ENCODE measurements around the gene TXNL4A.

The TXNL4A gene

GRCh38 chr18:79989195-79989497, 783 bp upstream of the TXNL4A start:
- peak overlapping the region; percentile 59 to 86 for H3K4me3 ChIP-seq (ENCODE audit: low read depth in 1 of 2, low read length in 2 of 2)
- no peaks in the 10 kb centered on the region for H3K27me3 ChIP-seq (ENCODE audit: control insufficient read depth in 1 of 2, insufficient read depth in 2 of 2, low read length in 2 of 2)
- peak overlapping the region; percentile 98 for H3K27ac ChIP-seq (ENCODE audit: low read depth, low read length)
- peak overlapping the region; percentile 94 for H3K9ac ChIP-seq (ENCODE audit: low read length)
- no peaks in the 10 kb centered on the region for H3K9me3 ChIP-seq (ENCODE audit: low read length)
- H3K36me3 ChIP-seq (ENCODE audit: insufficient read depth, low read length) = peaks cover 4% of the 10 kb centered on the region
- peaks cover 17% of the 10 kb centered on the region for H3K4me1 ChIP-seq (ENCODE audit: insufficient read depth, low read length)

- peak overlapping the region; percentile 98 for H3K27ac ChIP-seq (ENCODE audit: low read depth, low read length)
- H3K9ac ChIP-seq (ENCODE audit: low read length) = peak overlapping the region; percentile 26
- peaks cover 17% of the 10 kb centered on the region for H3K4me1 ChIP-seq (ENCODE audit: insufficient read depth, low read length)
- H3K27me3 ChIP-seq (ENCODE audit: control insufficient read depth in 1 of 2, insufficient read depth in 2 of 2, low read length in 2 of 2) = no peaks in the 10 kb centered on the region
- H3K4me3 ChIP-seq (ENCODE audit: low read depth in 1 of 2, low read length in 2 of 2) = peak overlapping the region; percentile 59 to 86
- no peaks in the 10 kb centered on the region for H3K9me3 ChIP-seq (ENCODE audit: low read length)
- peaks cover 4% of the 10 kb centered on the region for H3K36me3 ChIP-seq (ENCODE audit: insufficient read depth, low read length)
Measured at GRCh38 chr18:79988071-79988450, 302 bp downstream of the TXNL4A start.

GRCh38 chr18:79987566-79987965, 797 bp downstream of the TXNL4A start:
- Histone ChIP-seq H3K27ac (ENCODE audit: low read depth, low read length) (peak overlapping the region; percentile 98), H3K4me3 (ENCODE audit: low read depth in 1 of 2, low read length in 2 of 2) (peak overlapping the region; percentile 59 to 86), H3K4me1 (ENCODE audit: insufficient read depth, low read length) (peaks cover 17% of the 10 kb centered on the region), H3K9me3 (ENCODE audit: low read length) (no peaks in the 10 kb centered on the region), H3K36me3 (ENCODE audit: insufficient read depth, low read length) (peaks cover 4% of the 10 kb centered on the region), H3K27me3 (ENCODE audit: control insufficient read depth in 1 of 2, insufficient read depth in 2 of 2, low read length in 2 of 2) (no peaks in the 10 kb centered on the region), H3K9ac (ENCODE audit: low read length) (peak overlapping the region; percentile 26)

- no peak overlapping the region for H3K27ac ChIP-seq (ENCODE audit: low read depth, low read length)
- no peaks in the 10 kb centered on the region for H3K9me3 ChIP-seq (ENCODE audit: low read length)
- H3K27me3 ChIP-seq (ENCODE audit: control insufficient read depth in 1 of 2, insufficient read depth in 2 of 2, low read length in 2 of 2) = no peaks in the 10 kb centered on the region
- H3K4me3 ChIP-seq (ENCODE audit: low read depth in 1 of 2, low read length in 2 of 2) = peak overlapping the region in 1 of 2 donors; percentile 86
- H3K36me3 ChIP-seq (ENCODE audit: insufficient read depth, low read length) = peaks cover 4% of the 10 kb centered on the region
- H3K4me1 ChIP-seq (ENCODE audit: insufficient read depth, low read length) = peaks cover 17% of the 10 kb centered on the region
- peak overlapping the region; percentile 26 for H3K9ac ChIP-seq (ENCODE audit: low read length)
Measured at GRCh38 chr18:79986726-79987125, 1.6 kb downstream of the TXNL4A start.

- no peaks in the 10 kb centered on the region for H3K9me3 ChIP-seq (ENCODE audit: low read length)
- H3K36me3 ChIP-seq (ENCODE audit: insufficient read depth, low read length) = peaks cover 4% of the 10 kb centered on the region
- no peak overlapping the region for H3K27ac ChIP-seq (ENCODE audit: low read depth, low read length)
- H3K27me3 ChIP-seq (ENCODE audit: control insufficient read depth in 1 of 2, insufficient read depth in 2 of 2, low read length in 2 of 2) = no peaks in the 10 kb centered on the region
- H3K9ac ChIP-seq (ENCODE audit: low read length) = no peak overlapping the region
- H3K4me1 ChIP-seq (ENCODE audit: insufficient read depth, low read length) = peaks cover 17% of the 10 kb centered on the region
- no peak overlapping the region for H3K4me3 ChIP-seq (ENCODE audit: low read depth in 1 of 2, low read length in 2 of 2)
Measured at GRCh38 chr18:79985172-79985571, 3.2 kb downstream of the TXNL4A start.

- peaks cover 4% of the 10 kb centered on the region for H3K36me3 ChIP-seq (ENCODE audit: insufficient read depth, low read length)
- no peak overlapping the region for H3K27ac ChIP-seq (ENCODE audit: low read depth, low read length)
- H3K9me3 ChIP-seq (ENCODE audit: low read length) = no peaks in the 10 kb centered on the region
- no peaks in the 10 kb centered on the region for H3K27me3 ChIP-seq (ENCODE audit: control insufficient read depth in 1 of 2, insufficient read depth in 2 of 2, low read length in 2 of 2)
- no peak overlapping the region for H3K4me3 ChIP-seq (ENCODE audit: low read depth in 1 of 2, low read length in 2 of 2)
- H3K4me1 ChIP-seq (ENCODE audit: insufficient read depth, low read length) = peaks cover 13% of the 10 kb centered on the region
- H3K9ac ChIP-seq (ENCODE audit: low read length) = no peak overlapping the region
Measured at GRCh38 chr18:79983793-79984192, 4.6 kb downstream of the TXNL4A start.

- H3K36me3 ChIP-seq (ENCODE audit: insufficient read depth, low read length) = peaks cover 4% of the 10 kb centered on the region
- no peak overlapping the region for H3K9ac ChIP-seq (ENCODE audit: low read length)
- H3K9me3 ChIP-seq (ENCODE audit: low read length) = no peaks in the 10 kb centered on the region
- peaks cover 13% of the 10 kb centered on the region for H3K4me1 ChIP-seq (ENCODE audit: insufficient read depth, low read length)
- H3K27me3 ChIP-seq (ENCODE audit: control insufficient read depth in 1 of 2, insufficient read depth in 2 of 2, low read length in 2 of 2) = no peaks in the 10 kb centered on the region
- H3K4me3 ChIP-seq (ENCODE audit: low read depth in 1 of 2, low read length in 2 of 2) = no peak overlapping the region
- no peak overlapping the region for H3K27ac ChIP-seq (ENCODE audit: low read depth, low read length)
Measured at GRCh38 chr18:79983253-79983652, 5.1 kb downstream of the TXNL4A start.

- Histone ChIP-seq H3K36me3 (ENCODE audit: insufficient read depth, low read length) (peaks cover 4% of the 10 kb centered on the region), H3K4me1 (ENCODE audit: insufficient read depth, low read length) (peaks cover 13% of the 10 kb centered on the region), H3K27ac (ENCODE audit: low read depth, low read length) (no peak overlapping the region), H3K27me3 (ENCODE audit: control insufficient read depth in 1 of 2, insufficient read depth in 2 of 2, low read length in 2 of 2) (no peaks in the 10 kb centered on the region), H3K9ac (ENCODE audit: low read length) (no peak overlapping the region), H3K9me3 (ENCODE audit: low read length) (no peaks in the 10 kb centered on the region), H3K4me3 (ENCODE audit: low read depth in 1 of 2, low read length in 2 of 2) (no peak overlapping the region)
Measured at GRCh38 chr18:79982736-79983135, 5.6 kb downstream of the TXNL4A start.

- no peaks in the 10 kb centered on the region for H3K4me1 ChIP-seq (ENCODE audit: insufficient read depth, low read length)
- no peaks in the 10 kb centered on the region for H3K9me3 ChIP-seq (ENCODE audit: low read length)
- H3K4me3 ChIP-seq (ENCODE audit: low read depth in 1 of 2, low read length in 2 of 2) = no peak overlapping the region
- H3K27ac ChIP-seq (ENCODE audit: low read depth, low read length) = no peak overlapping the region
- peaks cover 13% of the 10 kb centered on the region for H3K36me3 ChIP-seq (ENCODE audit: insufficient read depth, low read length)
- H3K9ac ChIP-seq (ENCODE audit: low read length) = no peak overlapping the region
- H3K27me3 ChIP-seq (ENCODE audit: control insufficient read depth in 1 of 2, insufficient read depth in 2 of 2, low read length in 2 of 2) = no peaks in the 10 kb centered on the region
Measured at GRCh38 chr18:79980585-79980984, 7.8 kb downstream of the TXNL4A start.

GRCh38 chr18:79979843-79980242, 8.5 kb downstream of the TXNL4A start:
- Histone ChIP-seq H3K4me3 (ENCODE audit: low read depth in 1 of 2, low read length in 2 of 2) (no peak overlapping the region), H3K9ac (ENCODE audit: low read length) (no peak overlapping the region), H3K4me1 (ENCODE audit: insufficient read depth, low read length) (no peaks in the 10 kb centered on the region), H3K36me3 (ENCODE audit: insufficient read depth, low read length) (peaks cover 20% of the 10 kb centered on the region), H3K27me3 (ENCODE audit: control insufficient read depth in 1 of 2, insufficient read depth in 2 of 2, low read length in 2 of 2) (no peaks in the 10 kb centered on the region), H3K9me3 (ENCODE audit: low read length) (no peaks in the 10 kb centered on the region), H3K27ac (ENCODE audit: low read depth, low read length) (no peak overlapping the region)

GRCh38 chr18:79975985-79976680, 12.2 kb downstream of the TXNL4A start:
- no peak overlapping the region for H3K27ac ChIP-seq (ENCODE audit: low read depth, low read length)
- H3K4me1 ChIP-seq (ENCODE audit: insufficient read depth, low read length) = no peaks in the 10 kb centered on the region
- no peaks in the 10 kb centered on the region for H3K9me3 ChIP-seq (ENCODE audit: low read length)
- no peak overlapping the region for H3K9ac ChIP-seq (ENCODE audit: low read length)
- peaks cover 39% of the 10 kb centered on the region for H3K36me3 ChIP-seq (ENCODE audit: insufficient read depth, low read length)
- no peak overlapping the region for H3K4me3 ChIP-seq (ENCODE audit: low read depth in 1 of 2, low read length in 2 of 2)
- no peaks in the 10 kb centered on the region for H3K27me3 ChIP-seq (ENCODE audit: control insufficient read depth in 1 of 2, insufficient read depth in 2 of 2, low read length in 2 of 2)

GRCh38 chr18:79975043-79975442, 13.3 kb downstream of the TXNL4A start:
- Histone ChIP-seq H3K9me3 (ENCODE audit: low read length) (no peaks in the 10 kb centered on the region), H3K36me3 (ENCODE audit: insufficient read depth, low read length) (peaks cover 44% of the 10 kb centered on the region), H3K4me1 (ENCODE audit: insufficient read depth, low read length) (no peaks in the 10 kb centered on the region), H3K9ac (ENCODE audit: low read length) (no peak overlapping the region), H3K27ac (ENCODE audit: low read depth, low read length) (no peak overlapping the region), H3K27me3 (ENCODE audit: control insufficient read depth in 1 of 2, insufficient read depth in 2 of 2, low read length in 2 of 2) (no peaks in the 10 kb centered on the region), H3K4me3 (ENCODE audit: low read depth in 1 of 2, low read length in 2 of 2) (no peak overlapping the region)
